RWPE1 (cell line): ENCODE data around the gene CHADL.

Experiments
- CTCF ChIA-PET: fragments of 350-600 bp; sonication (Branson Sonifier 250); formaldehyde crosslinking; extraction: SDS; loops from one replicate; lab custom pipeline; 2021; lab: Yijun Ruan, JAX
- POLR2A ChIA-PET: fragments of 400-600 bp; formaldehyde crosslinking; extraction: SDS; loops from one replicate; lab custom pipeline; 2020; ENCODE audit warnings: antibody characterized with exemption; ENCODE audit not compliant: low non-redundant PET; lab: Yijun Ruan, JAX
- DNase-seq: peaks from one replicate; pipeline ENCODE4 v3.0.0; 2012; ENCODE audit warnings: low spot score
- H3K27ac ChIP-seq: fragments of 450-650 bp; 2 replicates; pipeline ENCODE4 v1.5.1; 2017
- CTCF ChIP-seq: fragments of 450-650 bp; conservative IDR thresholded peaks from 2 replicates; pipeline ENCODE4 v1.5.1; 2017; ENCODE audit warnings: low read depth, mild to moderate bottlenecking

The CHADL gene

GRCh38 chr22:41215409-41215808 lies 25.3 kb downstream of the CHADL start:
- POLR2A ChIA-PET, result no interaction called here
- CTCF ChIA-PET, result no interaction called here
- peak overlapping the region; percentile 99 for H3K27ac ChIP-seq
- DNase-seq, result no peak
- no peak for TF ChIP-seq CTCF

DNA sequence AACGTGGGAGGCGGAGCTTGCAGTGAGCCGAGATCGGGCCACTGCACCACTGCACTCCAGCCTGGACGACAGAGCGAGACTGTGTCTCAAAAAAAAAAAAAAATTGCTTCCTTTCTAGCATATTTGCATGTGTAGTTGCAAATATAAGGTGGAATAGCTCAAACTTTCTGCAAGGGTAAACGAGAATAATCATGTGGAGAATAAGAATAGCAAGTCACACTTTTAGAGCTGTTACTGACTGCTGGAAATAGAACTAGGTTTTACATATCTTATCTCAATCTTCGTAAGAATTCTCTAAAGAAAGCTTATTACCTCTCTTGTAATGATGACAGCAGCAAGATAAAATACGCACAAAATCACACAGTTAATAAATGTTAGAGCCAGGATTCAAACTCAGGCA lies 34.0 kb downstream of the CHADL start:
- ChIA-PET POLR2A (interaction anchor here (0.7 to 1.2 kb wide), 2 partner anchors 9 to 274 kb away, joined by 4 read pairs; no protein-coding TSS in a partner anchor), CTCF (no interaction called here)
- no peak for TF ChIP-seq CTCF
- H3K27ac ChIP-seq, result no peak overlapping the region
- DNase-seq, result no peak

GRCh38 chr22:41204992-41205900 lies 35.5 kb downstream of the CHADL start, which contains the start of gene L3MBTL2:
L3MBTL2 (plus strand) TSS chr22:41205312; CDS start chr22:41205363, 51 bp downstream.
- H3K27ac ChIP-seq, result peak within 1 kb of the TSS; percentile 71
- TF ChIP-seq CTCF, result no peak
- CTCF ChIA-PET, result no interaction called here
- peak; percentile 95 for DNase-seq
- POLR2A ChIA-PET, result no interaction called here

DNA sequence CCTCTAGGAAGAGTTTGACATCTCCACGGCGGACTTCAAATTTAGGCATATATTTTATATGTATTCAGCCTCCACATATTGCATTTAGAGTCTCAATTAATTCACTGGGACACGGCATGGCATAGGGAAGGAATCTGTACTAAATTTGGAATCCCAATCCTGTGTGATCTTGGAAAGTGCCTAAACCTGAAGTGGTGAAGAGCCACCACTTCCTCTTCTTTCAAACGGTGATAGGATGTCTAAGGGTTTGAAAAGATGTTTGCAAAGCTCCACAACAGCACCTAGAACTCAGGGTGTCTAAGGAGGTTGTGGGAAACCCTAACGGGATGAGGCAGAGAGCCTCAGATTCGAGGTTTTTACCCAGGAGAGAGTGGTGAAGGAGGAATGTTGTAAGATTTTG lies 36.7 kb downstream of the CHADL start:
- POLR2A ChIA-PET, result no interaction called here
- H3K27ac ChIP-seq, result no peak overlapping the region
- no peak for DNase-seq
- CTCF ChIA-PET, result no interaction called here
- no peak for TF ChIP-seq CTCF

- H3K27ac ChIP-seq, result no peak overlapping the region
- no peak for DNase-seq
- ChIA-PET POLR2A (no interaction called here), CTCF (no interaction called here)
- TF ChIP-seq CTCF, result no peak
Observed at GRCh38 chr22:41203118-41203517, 37.6 kb downstream of the CHADL start.

DNA sequence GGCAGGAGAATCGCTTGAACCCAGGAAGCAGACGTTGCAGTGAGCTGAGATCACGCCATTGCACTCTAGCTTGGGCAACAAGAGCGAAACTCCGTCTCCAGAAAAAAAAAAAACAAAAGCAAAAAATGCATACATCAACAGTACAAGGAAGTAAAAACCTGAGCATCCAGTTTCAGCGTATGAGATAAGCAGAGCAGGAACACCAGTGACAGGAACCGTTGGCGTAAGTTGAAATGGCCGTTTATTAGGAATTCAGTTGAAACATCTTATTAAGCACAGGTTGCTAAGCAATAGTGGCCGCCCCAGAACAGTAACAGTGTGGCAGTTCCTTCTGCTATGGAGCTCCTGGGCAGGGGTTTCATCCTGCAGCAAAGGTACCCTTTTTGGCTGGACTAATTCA lies 39.6 kb downstream of the CHADL start:
- TF ChIP-seq CTCF, result no peak
- no peak for DNase-seq
- CTCF ChIA-PET, result no interaction called here
- H3K27ac ChIP-seq, result no peak overlapping the region
- POLR2A ChIA-PET, result no interaction called here
